ENCODE measurements around the gene XAF1.

DNA sequence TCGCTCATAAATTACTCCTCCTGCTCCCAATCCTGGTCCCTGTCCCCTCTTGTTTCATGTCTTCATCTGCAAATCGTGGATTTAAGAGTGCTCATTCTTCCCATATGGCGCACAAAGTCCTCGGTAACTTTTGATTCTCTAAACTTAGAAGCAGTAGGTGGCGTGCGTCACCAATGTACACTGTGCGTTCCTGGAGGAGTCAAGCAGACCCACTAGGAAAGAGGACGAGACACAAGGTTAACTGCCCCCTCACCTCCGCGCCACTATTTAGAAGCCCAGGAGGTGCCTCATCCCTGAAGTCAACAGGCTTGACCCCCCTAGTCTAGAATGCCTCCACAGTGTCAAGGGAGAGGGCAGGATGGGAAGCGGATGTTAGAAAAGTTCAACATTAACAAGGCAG, 45.5 kb upstream of the XAF1 start:
- TF ChIP-seq POLR2A (IDR thresholded peaks at IDR 0.05) (no peak), CTCF (IDR thresholded peaks at IDR 0.05) (no peak), EP300 (IDR thresholded peaks at IDR 0.05) (no peak)

All from tibial nerve (tissue), 4 donors.